ENCODE results near the gene NKAIN4. TPM values are rescaled to one million over a fixed set of nuclear protein-coding genes. Genes with fewer than 3 reads are reported as not detected.

NKAIN4 gene
- polyA plus RNA-seq, 1 donor (not counting 4 experiments of a cell fraction or from before 2014, with no cell fraction given), result not detected

DNA sequence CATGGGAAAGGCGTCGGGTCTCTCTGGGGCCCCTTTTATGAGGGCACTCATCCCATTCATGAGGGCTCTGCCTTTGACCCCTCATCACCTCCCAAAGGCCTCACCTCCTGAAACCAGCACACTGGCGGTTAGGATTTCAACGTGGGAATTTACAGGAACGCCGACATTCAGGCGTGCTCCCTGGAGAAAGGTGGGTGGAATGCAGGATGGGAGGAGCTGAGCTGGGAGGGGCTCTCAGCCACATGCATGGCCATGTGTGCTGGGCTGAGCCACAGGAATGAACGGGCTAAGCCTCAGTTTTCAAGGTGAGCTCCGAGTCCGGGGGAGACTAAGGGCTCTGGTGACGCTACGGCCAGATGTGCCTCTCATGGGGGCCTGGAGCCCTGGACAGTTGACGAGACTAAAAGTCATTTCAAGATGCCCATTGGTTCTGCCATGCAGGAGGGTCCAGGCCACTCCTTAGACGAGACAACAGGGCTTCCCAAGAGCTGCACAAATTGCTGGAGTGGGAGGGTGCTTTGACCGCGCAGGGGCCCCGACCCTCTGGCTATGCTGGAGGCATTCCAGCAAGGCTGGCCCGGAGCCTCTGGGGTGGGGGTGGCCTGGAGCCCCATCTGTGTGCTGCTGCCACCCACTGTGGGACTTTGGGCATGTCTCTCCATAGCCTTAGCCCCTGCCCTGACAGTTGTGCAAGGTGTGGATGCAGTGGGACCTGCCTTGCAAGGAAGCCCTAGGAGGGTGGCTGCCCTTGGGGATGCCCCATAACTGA, 14.6 kb upstream of the NKAIN4 start:
- Histone ChIP-seq H3K4me2 (ENCODE audit: control insufficient read depth, extremely low read depth, insufficient read depth, low read depth, low read length) (peak overlapping the region; percentile 52), H2AFZ (ENCODE audit: control insufficient read depth, low read length) (no peak overlapping the region), H3K4me3 (ENCODE audit: control insufficient read depth in 2 of 3, extremely low read depth in 1 of 3, insufficient read depth in 2 of 3, low read depth in 1 of 3, low read length in 3 of 3) (no peak overlapping the region), H3K36me3 (ENCODE audit: control insufficient read depth in 2 of 2, extremely low read depth in 1 of 2, insufficient read depth in 2 of 2, low read length in 2 of 2) (no peaks in the 10 kb centered on the region), H3K27ac (ENCODE audit: control insufficient read depth, insufficient read depth, low read length) (no peak overlapping the region), H4K20me1 (ENCODE audit: control insufficient read depth, extremely low read depth, insufficient read depth, low read length) (no peaks in the 10 kb centered on the region), H3K9me3 (ENCODE audit: control insufficient read depth, low read depth, low read length) (no peaks in the 10 kb centered on the region), H3K4me1 (ENCODE audit: control insufficient read depth, extremely low read depth, insufficient read depth, low read length) (peaks cover 18% of the 10 kb centered on the region), H3K79me2 (ENCODE audit: control insufficient read depth, insufficient read depth, low read length) (peaks cover 12% of the 10 kb centered on the region), H3K9me1 (ENCODE audit: control insufficient read depth, extremely low read depth, insufficient read depth, low read length) (no peaks in the 10 kb centered on the region), H3K27me3 (ENCODE audit: control insufficient read depth, extremely low read depth, insufficient read depth, low read length) (peaks cover 7% of the 10 kb centered on the region), H3K9ac (ENCODE audit: control insufficient read depth, extremely low read depth, insufficient read depth, low read length) (no peak overlapping the region)
- FAIRE-seq, result peak; percentile 68
- dilution Hi-C loops (cut with MboI; ENCODE audit: extremely low pct_ligation_motif_present, low sequenced_read_pairs), result no loop called here
- no peak for DNase-seq (ENCODE audit: low read depth, low spot score)
- TF ChIP-seq, protein P1, sequence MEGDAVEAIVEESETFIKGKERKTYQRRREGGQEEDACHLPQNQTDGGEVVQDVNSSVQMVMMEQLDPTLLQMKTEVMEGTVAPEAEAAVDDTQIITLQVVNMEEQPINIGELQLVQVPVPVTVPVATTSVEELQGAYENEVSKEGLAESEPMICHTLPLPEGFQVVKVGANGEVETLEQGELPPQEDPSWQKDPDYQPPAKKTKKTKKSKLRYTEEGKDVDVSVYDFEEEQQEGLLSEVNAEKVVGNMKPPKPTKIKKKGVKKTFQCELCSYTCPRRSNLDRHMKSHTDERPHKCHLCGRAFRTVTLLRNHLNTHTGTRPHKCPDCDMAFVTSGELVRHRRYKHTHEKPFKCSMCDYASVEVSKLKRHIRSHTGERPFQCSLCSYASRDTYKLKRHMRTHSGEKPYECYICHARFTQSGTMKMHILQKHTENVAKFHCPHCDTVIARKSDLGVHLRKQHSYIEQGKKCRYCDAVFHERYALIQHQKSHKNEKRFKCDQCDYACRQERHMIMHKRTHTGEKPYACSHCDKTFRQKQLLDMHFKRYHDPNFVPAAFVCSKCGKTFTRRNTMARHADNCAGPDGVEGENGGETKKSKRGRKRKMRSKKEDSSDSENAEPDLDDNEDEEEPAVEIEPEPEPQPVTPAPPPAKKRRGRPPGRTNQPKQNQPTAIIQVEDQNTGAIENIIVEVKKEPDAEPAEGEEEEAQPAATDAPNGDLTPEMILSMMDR (optimal IDR thresholded peaks at IDR 0.05 in 1 of 3, IDR thresholded peaks at IDR 0.05 in 1 of 3, conservative IDR thresholded peaks at IDR 0.05 in 1 of 3; ENCODE audit: extremely low read depth in 1 of 3, insufficient read depth in 2 of 3, low read length in 3 of 3), result no peak
- no peak for TF ChIP-seq EZH2 (IDR thresholded peaks at IDR 0.05; ENCODE audit: low read length)

DNA sequence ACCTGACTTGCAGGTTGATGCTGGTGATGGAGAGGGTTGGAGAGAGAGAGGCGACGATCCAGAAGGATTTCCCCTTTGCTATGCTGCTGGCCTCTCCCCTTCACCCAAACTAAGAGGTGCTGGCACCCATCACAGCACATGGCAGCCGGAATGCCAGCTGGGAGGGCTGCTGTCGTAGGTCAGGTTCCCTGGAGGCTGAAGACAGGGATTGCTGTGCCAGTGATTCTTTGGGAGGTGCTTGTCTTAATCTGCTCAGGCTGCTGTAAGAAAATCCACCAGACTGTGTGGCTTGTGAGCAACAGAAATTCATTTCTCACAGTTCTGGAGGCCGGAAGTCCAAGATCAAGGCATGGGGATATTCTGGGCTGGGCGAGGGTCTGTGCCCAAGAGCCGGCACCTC, 14.0 kb upstream of the NKAIN4 start:
- FAIRE-seq (no peak), DNase-seq (ENCODE audit: low read depth, low spot score) (no peak)
- Histone ChIP-seq H3K4me2 (ENCODE audit: control insufficient read depth, extremely low read depth, insufficient read depth, low read depth, low read length) (peak overlapping the region; percentile 52), H3K9ac (ENCODE audit: control insufficient read depth, extremely low read depth, insufficient read depth, low read length) (no peak overlapping the region), H3K27me3 (ENCODE audit: control insufficient read depth, extremely low read depth, insufficient read depth, low read length) (peaks cover 7% of the 10 kb centered on the region), H4K20me1 (ENCODE audit: control insufficient read depth, extremely low read depth, insufficient read depth, low read length) (no peaks in the 10 kb centered on the region), H3K36me3 (ENCODE audit: control insufficient read depth in 2 of 2, extremely low read depth in 1 of 2, insufficient read depth in 2 of 2, low read length in 2 of 2) (no peaks in the 10 kb centered on the region), H2AFZ (ENCODE audit: control insufficient read depth, low read length) (no peak overlapping the region), H3K4me1 (ENCODE audit: control insufficient read depth, extremely low read depth, insufficient read depth, low read length) (peaks cover 16% of the 10 kb centered on the region), H3K27ac (ENCODE audit: control insufficient read depth, insufficient read depth, low read length) (no peak overlapping the region), H3K4me3 (ENCODE audit: control insufficient read depth in 2 of 3, extremely low read depth in 1 of 3, insufficient read depth in 2 of 3, low read depth in 1 of 3, low read length in 3 of 3) (no peak overlapping the region), H3K9me1 (ENCODE audit: control insufficient read depth, extremely low read depth, insufficient read depth, low read length) (no peaks in the 10 kb centered on the region), H3K9me3 (ENCODE audit: control insufficient read depth, low read depth, low read length) (no peaks in the 10 kb centered on the region), H3K79me2 (ENCODE audit: control insufficient read depth, insufficient read depth, low read length) (peaks cover 6% of the 10 kb centered on the region)
- dilution Hi-C loops (cut with MboI; ENCODE audit: extremely low pct_ligation_motif_present, low sequenced_read_pairs), result no loop called here
- TF ChIP-seq EZH2 (IDR thresholded peaks at IDR 0.05; ENCODE audit: low read length), result no peak
- TF ChIP-seq, protein P1 (optimal IDR thresholded peaks at IDR 0.05 in 1 of 3, IDR thresholded peaks at IDR 0.05 in 1 of 3, conservative IDR thresholded peaks at IDR 0.05 in 1 of 3; ENCODE audit: extremely low read depth in 1 of 3, insufficient read depth in 2 of 3, low read length in 3 of 3), result no peak

Measured in keratinocyte (primary cell).